EH (cell line): ENCODE measurements around the gene POLDIP2.
A peak's percentile ranks its signal among the peaks of the same experiment; 100 is the strongest.

ENCODE experiments used
- DNase-seq: peaks from one replicate; pipeline ENCODE4 v3.0.0-alpha.2; 2015; ENCODE audit warnings: low read depth

POLDIP2 gene, protein sequence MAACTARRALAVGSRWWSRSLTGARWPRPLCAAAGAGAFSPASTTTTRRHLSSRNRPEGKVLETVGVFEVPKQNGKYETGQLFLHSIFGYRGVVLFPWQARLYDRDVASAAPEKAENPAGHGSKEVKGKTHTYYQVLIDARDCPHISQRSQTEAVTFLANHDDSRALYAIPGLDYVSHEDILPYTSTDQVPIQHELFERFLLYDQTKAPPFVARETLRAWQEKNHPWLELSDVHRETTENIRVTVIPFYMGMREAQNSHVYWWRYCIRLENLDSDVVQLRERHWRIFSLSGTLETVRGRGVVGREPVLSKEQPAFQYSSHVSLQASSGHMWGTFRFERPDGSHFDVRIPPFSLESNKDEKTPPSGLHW

GRCh38 chr17:28357061-28357900 is at the start of gene POLDIP2:
Gene POLDIP2, minus strand, starts transcription at chr17:28357527. Its CDS starts 79 bp downstream, at chr17:28357448.
- peak; percentile 95 for DNase-seq

DNA sequence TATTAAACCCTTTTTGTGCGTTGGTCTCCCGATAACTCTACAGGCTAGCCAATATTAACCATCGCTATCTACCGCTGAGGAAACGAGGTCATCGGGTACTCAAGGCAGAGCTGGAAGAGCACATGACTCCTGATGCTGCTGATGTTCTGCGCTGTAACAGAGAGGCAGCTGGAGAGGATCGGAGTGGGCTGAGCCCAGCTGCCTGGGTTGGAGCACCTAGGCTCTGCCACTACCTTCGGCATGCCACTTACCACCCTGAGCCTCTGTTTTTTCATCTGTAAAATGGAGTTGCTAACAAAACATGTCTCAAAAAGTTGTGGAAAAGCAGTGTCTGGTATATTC is 49.1 kb upstream of the POLDIP2 start:
- DNase-seq, result peak; percentile 13

DNA sequence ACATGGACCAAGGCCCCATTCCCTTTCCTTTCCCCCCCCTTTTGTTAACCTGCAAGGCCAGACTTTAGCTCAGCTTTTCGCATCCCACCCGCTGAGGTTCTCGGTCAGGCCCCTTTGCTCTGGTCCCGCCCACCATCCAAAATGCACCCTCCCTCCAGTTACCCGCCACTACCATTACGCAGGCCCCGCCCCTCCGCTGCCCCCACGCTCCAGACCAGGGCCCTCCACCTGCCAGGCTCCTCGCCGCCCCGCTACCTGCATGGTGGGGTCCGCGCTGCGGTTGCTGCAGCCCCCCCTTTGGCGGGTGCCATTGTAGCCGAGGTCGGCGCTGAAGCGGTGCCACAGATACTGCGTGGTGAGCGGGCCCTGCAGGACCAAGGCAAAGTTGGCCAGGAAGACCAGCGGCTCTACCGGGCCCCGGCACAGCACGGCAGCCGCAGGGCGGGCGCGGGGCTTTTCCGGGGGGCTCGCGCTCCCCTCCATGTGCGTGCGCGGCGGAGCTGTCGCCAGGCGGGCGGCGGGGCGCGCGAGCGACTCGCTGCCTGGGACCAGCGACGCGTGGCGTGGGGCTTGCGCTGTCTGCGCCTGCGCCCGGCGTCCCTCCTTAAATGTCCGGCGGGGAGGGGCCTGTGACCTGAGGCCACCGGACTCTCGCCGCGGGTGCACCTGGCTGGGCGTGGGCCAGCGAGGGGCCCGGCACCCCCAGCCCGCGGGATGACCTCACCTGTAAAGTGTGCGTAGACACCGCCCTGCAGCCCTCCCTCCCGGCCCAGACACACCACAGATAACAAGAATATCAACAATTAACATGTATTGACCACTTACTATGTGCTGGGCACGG is 48.5 kb upstream of the POLDIP2 start, which contains the start of gene SLC46A1:
SLC46A1 (minus strand) TSS at position 581 of the 841 bp plus-strand sequence; CDS start at position 483, 98 bp downstream.
- DNase-seq, result peak; percentile 51

GRCh38 chr17:28404812-28405570 is 47.7 kb upstream of the POLDIP2 start:
- DNase-seq, result no peak

- no peak for DNase-seq
Observed at GRCh38 chr17:28404461-28404811, 47.1 kb upstream of the POLDIP2 start.

DNA sequence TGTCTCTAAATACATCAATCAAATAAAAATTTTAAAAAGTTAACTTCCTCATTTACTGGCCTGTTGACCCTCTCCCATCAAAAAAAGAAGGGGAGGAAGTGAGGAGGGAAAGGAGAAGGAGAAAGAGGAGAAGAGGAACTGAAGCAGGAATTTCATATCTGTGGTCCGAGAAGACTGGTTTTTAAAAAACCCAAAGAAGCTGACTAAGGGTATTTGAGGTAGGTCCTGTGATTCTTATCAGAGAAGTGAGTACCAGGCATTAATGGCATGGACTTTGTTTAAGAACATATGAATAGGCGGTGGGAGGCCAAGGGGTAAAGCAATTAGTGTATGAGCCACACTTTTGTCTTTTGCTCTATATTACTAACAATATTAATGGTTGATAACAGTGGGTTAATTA is 46.7 kb upstream of the POLDIP2 start:
- DNase-seq, result no peak

- no peak for DNase-seq
Observed at GRCh38 chr17:28402844-28403243, 45.5 kb upstream of the POLDIP2 start.

DNA sequence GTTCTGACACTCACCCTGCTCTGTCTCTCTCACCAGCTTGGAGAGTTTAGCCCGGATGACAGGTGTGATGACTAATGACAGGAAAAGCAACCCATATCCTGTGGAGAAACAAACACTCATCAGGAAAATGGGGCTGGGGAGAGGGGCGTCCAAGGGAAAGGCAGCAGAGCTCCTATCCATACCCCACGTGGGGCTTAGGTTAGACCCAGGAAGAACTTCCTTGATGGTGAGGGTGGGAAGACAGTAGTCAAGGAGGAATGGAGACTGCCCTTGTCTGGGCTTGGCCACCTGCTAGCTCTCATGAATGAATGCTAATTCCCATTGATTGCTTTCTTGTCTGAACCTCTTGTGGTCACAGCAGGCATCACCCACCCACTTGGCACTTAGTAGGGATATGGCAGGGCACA is 44.9 kb upstream of the POLDIP2 start:
- DNase-seq, result no peak

DNA sequence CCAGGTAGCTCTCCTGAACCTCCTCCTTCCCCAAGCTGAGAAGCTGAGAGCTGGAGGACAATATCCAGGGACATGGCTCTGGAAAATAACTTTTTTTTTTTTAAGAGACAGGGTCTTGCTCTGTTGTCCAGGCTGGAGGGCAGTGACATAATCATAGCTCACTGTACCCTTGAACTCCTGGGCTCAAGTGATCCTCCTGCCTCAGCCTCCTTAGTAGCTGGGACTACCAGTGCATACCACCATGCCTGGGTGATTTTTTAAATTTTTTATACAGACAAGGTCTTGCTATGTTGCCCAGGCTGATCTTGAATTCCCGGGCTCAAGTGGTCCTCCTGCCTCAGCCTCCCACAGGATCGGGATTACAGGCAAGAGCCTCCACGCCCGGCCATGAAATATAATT is 42.5 kb upstream of the POLDIP2 start:
- DNase-seq, result no peak

DNA sequence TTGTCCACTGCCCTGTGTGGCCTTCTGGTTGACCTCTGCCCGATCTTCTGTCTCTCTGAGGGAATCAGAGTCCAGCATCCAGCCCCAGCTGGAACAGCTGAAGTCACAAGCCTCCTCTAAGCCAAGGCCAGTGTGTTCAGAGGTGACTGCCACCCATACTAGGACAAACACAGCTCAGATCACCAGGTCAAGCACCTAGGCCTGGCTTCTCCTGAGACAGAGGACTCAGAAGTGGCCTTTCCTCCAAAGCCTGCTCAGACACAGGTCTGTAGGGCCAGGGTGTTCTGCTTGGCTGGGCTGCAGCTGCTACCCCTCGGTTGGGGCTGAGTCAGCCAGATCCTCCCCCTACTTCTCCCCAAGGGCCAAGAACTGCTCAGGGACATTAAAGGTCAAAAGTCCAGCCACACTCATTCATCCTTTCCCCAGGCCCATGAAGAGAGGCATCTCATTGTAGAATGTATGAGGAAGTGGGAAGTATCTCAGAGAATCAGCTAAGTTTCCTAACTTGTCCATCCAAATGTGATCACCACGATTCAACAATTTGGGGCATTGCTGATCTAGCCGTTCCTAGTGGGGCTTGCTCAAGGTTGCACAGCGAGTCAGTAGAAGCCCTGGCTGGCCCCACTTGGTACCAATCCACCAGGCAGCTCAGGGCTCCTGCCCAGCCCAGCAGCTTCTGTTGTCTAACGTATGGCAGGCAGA is 41.1 kb upstream of the POLDIP2 start:
- peak; percentile 51 for DNase-seq

- no peak for DNase-seq
Observed at GRCh38 chr17:28397687-28398279, 40.5 kb upstream of the POLDIP2 start.

DNA sequence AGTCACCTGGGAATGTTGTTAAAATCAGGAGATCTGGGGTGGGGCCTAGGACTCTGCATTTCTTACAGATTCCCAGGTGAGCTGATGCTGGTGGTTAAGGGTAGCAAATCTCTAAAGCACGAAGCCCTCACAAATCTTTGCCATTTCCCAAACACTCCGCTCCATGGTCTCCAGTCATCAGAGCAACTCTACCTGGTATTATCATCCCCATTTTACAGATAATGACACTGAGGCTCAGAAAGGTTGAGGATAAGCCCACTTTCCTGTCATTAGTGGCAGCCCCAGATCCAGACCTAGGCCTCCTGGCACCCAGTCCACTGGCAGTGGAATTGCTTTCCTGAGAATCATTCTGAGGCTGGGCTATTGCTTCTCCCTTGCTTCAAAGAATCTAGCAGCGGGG is 39.9 kb upstream of the POLDIP2 start:
- DNase-seq, result no peak

DNA sequence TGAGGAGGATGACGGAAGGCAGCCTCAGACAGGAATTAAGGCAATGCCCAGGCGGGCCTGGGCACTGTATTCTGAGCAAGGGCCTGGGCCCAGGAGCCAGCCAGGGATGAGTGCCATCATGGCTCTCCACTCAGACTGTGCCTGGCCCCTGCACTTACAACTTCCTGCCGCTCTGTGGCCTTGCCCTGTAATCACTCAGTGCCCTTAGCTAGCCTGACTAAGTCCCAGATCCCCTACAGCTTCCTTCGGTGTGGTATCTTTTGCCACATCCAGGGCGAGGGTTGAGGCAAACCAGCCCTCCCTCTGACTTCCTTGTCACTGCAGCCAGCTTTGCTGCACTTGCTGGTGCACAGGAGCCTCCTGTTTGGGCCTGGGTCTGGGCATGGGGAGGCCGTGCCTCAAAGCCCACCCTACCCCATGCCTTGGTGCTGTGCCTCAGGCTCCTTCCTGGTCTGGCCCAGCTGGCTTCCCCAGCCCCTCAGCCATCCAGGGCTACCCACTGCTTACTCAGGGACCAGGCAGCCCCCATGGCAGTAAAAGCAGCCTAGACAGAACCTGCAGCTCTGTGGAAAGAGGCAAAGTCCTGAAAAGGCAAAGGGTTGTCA is 39.4 kb upstream of the POLDIP2 start:
- no peak for DNase-seq

GRCh38 chr17:28395968-28396367 is 38.6 kb upstream of the POLDIP2 start:
- no peak for DNase-seq

- DNase-seq, result no peak
Observed at GRCh38 chr17:28395426-28395825, 38.1 kb upstream of the POLDIP2 start.

DNA sequence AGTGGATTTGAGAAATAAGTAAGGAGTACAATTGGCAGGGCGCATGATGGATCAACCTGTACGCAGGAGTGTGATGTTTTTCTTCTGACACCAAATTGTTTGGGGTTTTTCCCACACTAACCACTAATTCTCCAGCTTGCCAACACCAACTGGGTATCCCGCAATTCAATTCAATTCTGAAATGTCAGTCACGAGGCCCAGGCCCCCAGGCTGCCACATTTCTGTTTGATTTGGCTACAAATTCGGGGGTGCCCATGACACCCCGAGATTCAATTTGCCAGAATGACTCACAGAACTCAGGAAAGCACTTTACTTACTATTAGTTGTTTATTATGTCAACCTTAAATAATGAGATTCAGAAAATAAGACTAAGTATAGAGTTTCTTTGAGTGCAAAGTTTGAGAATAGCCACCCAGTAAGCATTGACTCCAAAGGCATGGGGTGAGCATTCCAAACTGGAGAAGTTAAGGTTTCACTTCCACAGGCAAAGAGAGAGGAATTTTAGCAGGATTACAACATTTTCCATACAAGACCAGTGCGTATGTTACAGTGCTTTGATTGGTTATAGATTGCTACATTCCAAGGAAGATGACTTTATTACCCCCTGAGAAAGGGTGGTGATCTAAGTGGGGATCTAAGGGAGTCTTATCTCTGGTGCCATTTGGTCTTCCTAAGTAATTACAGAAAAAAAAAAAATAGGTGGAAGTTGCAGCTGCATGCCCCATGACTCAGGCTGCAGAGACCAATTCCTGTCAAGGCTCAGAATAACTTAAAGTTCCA is 37.2 kb upstream of the POLDIP2 start:
- peak; percentile 75 for DNase-seq

DNA sequence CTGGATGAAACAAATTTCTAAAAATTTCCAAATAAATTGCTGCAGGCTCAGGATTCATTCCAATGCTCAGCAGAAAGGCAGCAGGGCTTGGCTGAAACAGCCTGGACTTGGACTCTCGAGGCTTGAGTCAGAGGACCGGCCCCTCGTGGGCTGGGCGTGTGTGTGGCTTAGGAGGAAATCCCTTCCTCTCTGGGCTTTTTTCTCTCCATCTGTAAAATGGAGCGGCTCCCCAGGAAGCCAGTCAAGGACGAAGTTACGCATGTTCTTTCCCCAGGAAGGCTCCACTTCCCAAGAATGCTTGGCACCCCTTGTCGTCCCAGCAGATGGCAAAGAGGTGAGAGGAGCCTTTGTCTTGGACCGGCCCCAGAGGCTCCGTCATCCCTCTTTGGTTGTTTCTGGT is 35.2 kb upstream of the POLDIP2 start:
- no peak for DNase-seq

DNA sequence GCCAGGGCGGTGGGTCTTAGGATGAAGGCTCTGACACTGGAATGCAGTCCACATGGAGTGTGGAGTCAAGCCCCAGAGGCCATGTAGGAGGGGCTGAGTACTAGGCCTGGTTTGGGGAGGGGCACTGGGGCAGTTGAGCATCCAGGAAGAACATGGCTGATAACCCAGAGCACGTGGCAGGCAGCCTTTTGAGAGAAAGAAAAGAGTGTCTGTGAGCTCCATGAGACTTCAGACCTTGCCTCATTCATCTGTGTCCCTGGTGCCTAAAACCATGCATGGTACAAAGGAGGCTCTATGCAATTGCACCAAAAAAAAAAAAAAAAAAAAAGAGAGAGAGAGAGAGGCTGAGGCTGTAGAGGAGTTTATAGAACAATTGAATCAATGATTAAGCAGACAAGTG is 34.1 kb upstream of the POLDIP2 start:
- no peak for DNase-seq

GRCh38 chr17:28390984-28391383 is 33.7 kb upstream of the POLDIP2 start:
- DNase-seq, result no peak
